A673 (cell line): Measurements from ENCODE around the gene TLE7. TPM values are rescaled to one million over a fixed set of nuclear protein-coding genes. Genes with fewer than 3 reads are reported as not detected.

ENCODE experiments used
- BruUV-seq: library from RNA; stranded (reverse); fragments of 400-500 nt; replicated peaks from 2 replicates; lab custom pipeline; 2021; lab: Mats Ljungman, UMichigan
- CTCF ChIA-PET: fragments of 300-600 bp; sonication (Branson Sonifier 250); formaldehyde crosslinking; loops from one replicate; lab custom pipeline; 2022; ENCODE audit warnings: antibody characterized with exemption; lab: Charles Lee
- POLR2A ChIA-PET: fragments of 300-600 bp; sonication (Branson Sonifier 250); formaldehyde crosslinking; loops from one replicate; lab custom pipeline; 2022; ENCODE audit warnings: antibody characterized with exemption; ENCODE audit not compliant: low non-redundant PET; lab: Charles Lee
- DNase-seq: peaks from one replicate; pipeline ENCODE4 v3.0.0-alpha.2; 2015; ENCODE audit warnings: low spot score
- H3K27ac ChIP-seq: fragments of 200-600 bp; sonication (generic); 2 replicates; pipeline ENCODE4 v1.5.1; 2016; ENCODE audit warnings: mixed run types, low read depth, mild to moderate bottlenecking, mixed read lengths, antibody characterized with exemption, low read length; ENCODE audit not compliant: poor library complexity, severe bottlenecking
- H3K27me3 ChIP-seq: fragments of 200-600 bp; sonication (generic); replicated peaks from 2 replicates; pipeline ENCODE4 v1.6.1; 2017; ENCODE audit warnings: mixed run types, low read depth, mild to moderate bottlenecking, mixed read lengths, antibody characterized with exemption, low read length; ENCODE audit not compliant: insufficient read depth, poor library complexity
- H3K36me3 ChIP-seq: fragments of 200-600 bp; sonication (generic); 2 replicates; pipeline ENCODE4 v1.6.1; 2016; ENCODE audit warnings: mixed run types, mild to moderate bottlenecking, mixed read lengths, antibody characterized with exemption, low read length; ENCODE audit not compliant: insufficient read depth, poor library complexity, severe bottlenecking
- H3K4me1 ChIP-seq: fragments of 200-600 bp; sonication (generic); 2 replicates; pipeline ENCODE4 v1.6.1; 2017; ENCODE audit warnings: mixed run types, mild to moderate bottlenecking, mixed read lengths, antibody characterized with exemption, low read length; ENCODE audit not compliant: insufficient read depth, poor library complexity, severe bottlenecking
- H3K4me3 ChIP-seq: fragments of 200-600 bp; sonication (generic); 2 replicates; pipeline ENCODE4 v1.5.1; 2016; ENCODE audit warnings: low read depth, mixed run types, mild to moderate bottlenecking, mixed read lengths, low read length; ENCODE audit not compliant: poor library complexity, severe bottlenecking
- H3K9me3 ChIP-seq: fragments of 200-600 bp; sonication (generic); 2 replicates; pipeline ENCODE4 v1.6.1; 2016; ENCODE audit warnings: mixed run types, low read depth, mild to moderate bottlenecking, mixed read lengths, antibody characterized with exemption, low read length; ENCODE audit not compliant: poor library complexity, severe bottlenecking
- EZH2 ChIP-seq: fragments of 200-600 bp; sonication (generic); IDR thresholded peaks from 2 replicates; pipeline ENCODE4 v1.6.1; 2017; ENCODE audit warnings: borderline replicate concordance, low read depth, mild to moderate bottlenecking, mixed read lengths, antibody characterized with exemption, low read length; ENCODE audit not compliant: poor library complexity, severe bottlenecking
- intact Hi-C: fragments of 100-400 bp; cut with micrococcal nuclease; formaldehyde crosslinking; loops from one replicate; pipeline ENCODE4 v1.10.0; 2022; ENCODE audit not compliant: unreplicated experiment
- total RNA-seq: library from RNA; stranded (reverse); gene quantifications from 2 replicates; pipeline ENCODE4 v1.2.3, GENCODE V29; 2021
- TF ChIP-seq, protein P1 (sequence below): fragments of 300-800, 200-600 bp; sonication (generic); conservative IDR thresholded peaks from 2 replicates; pipeline ENCODE4 v1.5.1; 2017; ENCODE audit warnings: low read depth, mild to moderate bottlenecking, antibody characterized with exemption, low read length, moderate library complexity, mixed read lengths

TLE7 gene
- total RNA-seq, 1 experiment from 2014 or later = not detected

DNA sequence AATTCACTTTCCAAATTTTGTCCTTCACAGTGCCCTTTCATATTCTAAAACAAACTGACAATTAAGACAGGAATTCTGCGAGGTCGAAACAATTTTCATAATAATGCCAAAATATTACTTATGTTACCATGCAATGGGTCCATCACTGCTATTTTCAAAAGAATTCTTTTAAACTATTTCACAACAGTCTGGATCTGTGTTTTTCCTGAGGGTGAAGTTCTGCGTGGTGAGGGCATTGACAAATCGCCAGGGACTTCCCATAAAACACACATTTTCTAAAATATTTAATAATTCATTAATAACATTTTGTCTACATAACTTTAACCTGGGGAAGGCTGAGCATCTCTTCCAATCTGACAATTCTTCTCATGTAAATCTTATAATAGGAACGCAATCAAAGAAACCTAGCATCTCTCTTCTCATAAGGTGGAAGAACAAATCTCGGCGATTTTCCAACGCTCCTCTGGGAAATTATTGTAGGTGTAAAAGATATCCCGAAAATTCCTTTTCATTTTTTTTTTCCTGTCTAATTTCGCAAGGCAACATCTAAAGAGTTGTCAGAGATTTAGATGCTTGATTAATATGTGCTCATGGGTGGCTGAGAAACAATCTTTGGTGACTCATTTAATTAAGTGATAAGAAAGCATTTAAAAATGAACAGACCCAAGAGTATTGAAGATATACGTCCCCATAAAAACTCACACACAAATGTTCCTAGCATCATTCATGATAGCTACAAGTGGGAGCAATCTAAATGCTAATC, 41.9 kb downstream of the TLE7 start:
- Histone ChIP-seq H3K36me3 (no peaks in the 10 kb centered on the region), H3K27ac (no peak overlapping the region), H3K9me3 (no peaks in the 10 kb centered on the region), H3K4me3 (no peak overlapping the region), H3K27me3 (peaks cover 69% of the 10 kb centered on the region), H3K4me1 (no peaks in the 10 kb centered on the region)
- ChIA-PET POLR2A (no interaction called here), CTCF (no interaction called here)
- BruUV-seq = no TSS peak
- DNase-seq = no peak
- intact Hi-C loops = no loop called here
- TF ChIP-seq, protein P1, sequence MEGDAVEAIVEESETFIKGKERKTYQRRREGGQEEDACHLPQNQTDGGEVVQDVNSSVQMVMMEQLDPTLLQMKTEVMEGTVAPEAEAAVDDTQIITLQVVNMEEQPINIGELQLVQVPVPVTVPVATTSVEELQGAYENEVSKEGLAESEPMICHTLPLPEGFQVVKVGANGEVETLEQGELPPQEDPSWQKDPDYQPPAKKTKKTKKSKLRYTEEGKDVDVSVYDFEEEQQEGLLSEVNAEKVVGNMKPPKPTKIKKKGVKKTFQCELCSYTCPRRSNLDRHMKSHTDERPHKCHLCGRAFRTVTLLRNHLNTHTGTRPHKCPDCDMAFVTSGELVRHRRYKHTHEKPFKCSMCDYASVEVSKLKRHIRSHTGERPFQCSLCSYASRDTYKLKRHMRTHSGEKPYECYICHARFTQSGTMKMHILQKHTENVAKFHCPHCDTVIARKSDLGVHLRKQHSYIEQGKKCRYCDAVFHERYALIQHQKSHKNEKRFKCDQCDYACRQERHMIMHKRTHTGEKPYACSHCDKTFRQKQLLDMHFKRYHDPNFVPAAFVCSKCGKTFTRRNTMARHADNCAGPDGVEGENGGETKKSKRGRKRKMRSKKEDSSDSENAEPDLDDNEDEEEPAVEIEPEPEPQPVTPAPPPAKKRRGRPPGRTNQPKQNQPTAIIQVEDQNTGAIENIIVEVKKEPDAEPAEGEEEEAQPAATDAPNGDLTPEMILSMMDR = no peak
- TF ChIP-seq EZH2 = no peak

DNA sequence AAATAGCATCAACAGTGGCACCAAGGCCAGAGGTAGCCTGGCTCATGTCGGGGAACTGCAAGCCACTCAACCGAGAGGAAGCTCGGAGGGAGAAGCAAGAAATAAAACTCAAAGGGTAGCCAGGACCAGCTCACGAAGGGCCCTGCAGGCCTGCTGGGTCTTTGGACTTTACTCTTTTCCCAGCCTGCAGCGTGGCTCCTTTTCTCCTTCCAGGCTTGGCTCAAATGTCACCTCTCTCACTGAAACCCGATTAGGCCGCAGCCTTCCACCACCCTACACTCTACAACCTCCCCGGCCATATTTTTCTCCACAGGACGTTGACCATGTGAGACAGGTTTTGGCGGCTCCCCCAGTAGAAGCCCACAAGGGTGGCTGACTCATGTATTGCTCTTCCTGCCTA, 45.3 kb downstream of the TLE7 start:
- POLR2A ChIA-PET = no interaction called here
- no peak for TF ChIP-seq EZH2
- TF ChIP-seq, protein P1 = no peak
- H3K9me3 ChIP-seq = no peaks in the 10 kb centered on the region
- peaks cover 79% of the 10 kb centered on the region for H3K27me3 ChIP-seq
- CTCF ChIA-PET = no interaction called here
- H3K4me1 ChIP-seq = no peaks in the 10 kb centered on the region
- DNase-seq = no peak
- BruUV-seq = no TSS peak
- H3K4me3 ChIP-seq = no peak overlapping the region
- intact Hi-C loops = no loop called here
- H3K27ac ChIP-seq = no peak overlapping the region
- H3K36me3 ChIP-seq = no peaks in the 10 kb centered on the region

DNA sequence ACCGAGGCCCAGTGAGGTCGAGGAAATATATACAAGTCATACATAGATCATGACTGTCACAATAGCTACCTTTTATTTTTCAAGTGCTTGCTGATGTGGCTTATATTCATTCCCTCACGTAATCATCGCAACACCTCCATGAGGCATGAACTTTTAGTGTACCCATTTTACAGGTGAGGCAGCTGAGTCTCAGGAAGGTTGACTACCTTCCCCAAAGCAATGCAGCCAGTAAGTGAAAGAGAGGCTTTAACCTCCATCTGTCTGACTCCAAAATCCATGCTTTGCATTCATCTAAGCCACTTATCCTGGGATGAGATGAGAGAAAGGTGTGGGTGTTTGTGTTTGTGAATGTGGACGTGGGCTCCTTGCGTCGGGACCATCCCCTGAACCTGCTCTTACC, 52.5 kb downstream of the TLE7 start:
- BruUV-seq = no TSS peak
- H3K4me1 ChIP-seq = no peaks in the 10 kb centered on the region
- ChIA-PET POLR2A (no interaction called here), CTCF (interaction anchor here (0.6 kb wide), 1 partner anchor 104 kb away, joined by 4 read pairs; no protein-coding TSS in a partner anchor)
- no peak overlapping the region for H3K27ac ChIP-seq
- H3K4me3 ChIP-seq = no peak overlapping the region
- peaks cover 59% of the 10 kb centered on the region for H3K27me3 ChIP-seq
- no peaks in the 10 kb centered on the region for H3K36me3 ChIP-seq
- no peak for TF ChIP-seq EZH2
- TF ChIP-seq, protein P1 = no peak
- intact Hi-C loops = loop anchor here (10.0 kb wide), 2 partner anchors 55 to 65 kb away; partner anchors contain the start of gene TLE7
- H3K9me3 ChIP-seq = no peaks in the 10 kb centered on the region
- no peak for DNase-seq
